B cell (primary cell): ENCODE results near the gene CORO1C.

Source experiments
- EZH2 ChIP-seq: IDR thresholded peaks from 2 replicates; pipeline ENCODE4 v1.6.1; 2012; ENCODE audit warnings: borderline replicate concordance, low read depth, mild to moderate bottlenecking, moderate library complexity, low read length; ENCODE audit not compliant: insufficient read depth, poor library complexity, severe bottlenecking
- TF ChIP-seq, protein P1 (sequence below): fragments of 200-600 bp; IDR thresholded peaks from one replicate; pipeline ENCODE4 v1.8.0; 2022; ENCODE audit warnings: antibody characterized with exemption, mild to moderate bottlenecking

DNA sequence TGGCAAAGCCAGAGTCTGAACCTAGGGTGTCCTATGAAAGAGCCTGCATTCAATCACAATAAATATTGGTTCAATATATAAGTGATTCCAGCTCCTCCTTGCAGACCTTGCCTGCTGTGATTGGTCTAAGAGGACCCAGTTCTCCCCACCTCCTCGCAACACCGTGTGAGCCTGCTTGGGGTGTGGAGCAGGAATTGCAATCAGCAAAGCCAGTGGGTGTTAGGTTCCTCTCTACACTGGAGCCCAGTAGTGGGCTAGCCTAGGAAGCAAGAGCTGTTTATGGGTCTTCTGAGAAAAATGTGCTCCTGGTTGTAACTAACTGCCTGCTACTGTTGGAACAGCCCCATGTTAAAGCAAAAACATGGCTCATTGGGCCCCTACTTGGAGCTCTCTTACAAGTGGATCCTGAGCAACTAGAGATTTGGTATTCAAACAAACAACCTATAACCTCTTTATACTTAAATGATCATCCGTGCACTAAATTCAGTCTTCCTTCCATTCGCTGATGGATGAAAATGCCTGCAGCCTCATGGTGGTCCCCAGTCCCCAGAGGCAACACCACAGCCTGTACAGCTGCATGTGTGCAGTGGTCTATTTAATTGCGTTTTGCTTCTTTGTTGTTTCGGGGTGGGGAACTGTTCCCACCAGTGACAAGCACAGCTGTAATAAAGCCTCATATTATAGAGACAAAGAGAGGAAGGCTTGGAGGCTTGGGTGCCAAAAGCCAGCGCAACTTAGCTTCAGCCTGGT, 93.9 kb downstream of the CORO1C start:
- TF ChIP-seq, protein P1, sequence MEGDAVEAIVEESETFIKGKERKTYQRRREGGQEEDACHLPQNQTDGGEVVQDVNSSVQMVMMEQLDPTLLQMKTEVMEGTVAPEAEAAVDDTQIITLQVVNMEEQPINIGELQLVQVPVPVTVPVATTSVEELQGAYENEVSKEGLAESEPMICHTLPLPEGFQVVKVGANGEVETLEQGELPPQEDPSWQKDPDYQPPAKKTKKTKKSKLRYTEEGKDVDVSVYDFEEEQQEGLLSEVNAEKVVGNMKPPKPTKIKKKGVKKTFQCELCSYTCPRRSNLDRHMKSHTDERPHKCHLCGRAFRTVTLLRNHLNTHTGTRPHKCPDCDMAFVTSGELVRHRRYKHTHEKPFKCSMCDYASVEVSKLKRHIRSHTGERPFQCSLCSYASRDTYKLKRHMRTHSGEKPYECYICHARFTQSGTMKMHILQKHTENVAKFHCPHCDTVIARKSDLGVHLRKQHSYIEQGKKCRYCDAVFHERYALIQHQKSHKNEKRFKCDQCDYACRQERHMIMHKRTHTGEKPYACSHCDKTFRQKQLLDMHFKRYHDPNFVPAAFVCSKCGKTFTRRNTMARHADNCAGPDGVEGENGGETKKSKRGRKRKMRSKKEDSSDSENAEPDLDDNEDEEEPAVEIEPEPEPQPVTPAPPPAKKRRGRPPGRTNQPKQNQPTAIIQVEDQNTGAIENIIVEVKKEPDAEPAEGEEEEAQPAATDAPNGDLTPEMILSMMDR: no peak
- no peak for TF ChIP-seq EZH2
